ENCODE measurements around the gene HPD. TPM values are rescaled to one million over a fixed set of nuclear protein-coding genes. Genes with fewer than 3 reads are reported as not detected.

Gene HPD
- total RNA-seq, 1 experiment from 2014 or later = 0.51 TPM

GRCh38 chr12:121823727-121824115 is 34.9 kb downstream of the HPD start:
- Histone ChIP-seq H3K4me3 (ENCODE audit: low read depth in 2 of 2, low read length in 2 of 2) (no peak overlapping the region), H3K27me3 (ENCODE audit: control insufficient read depth, insufficient read depth, low read length) (no peaks in the 10 kb centered on the region), H3K36me3 (ENCODE audit: control insufficient read depth, insufficient read depth, low read length) (peaks cover 2% of the 10 kb centered on the region), H3K27ac (ENCODE audit: low read length) (no peak overlapping the region), H3K4me1 (ENCODE audit: control insufficient read depth, insufficient read depth, low read length) (no peaks in the 10 kb centered on the region), H3K9me3 (ENCODE audit: control insufficient read depth, insufficient read depth, low read depth, low read length) (no peaks in the 10 kb centered on the region)
- ATAC-seq (no peak), DNase-seq (ENCODE audit: low read depth, low spot score) (no peak)
- in situ Hi-C loops (cut with HindIII; ENCODE audit: low pct_unique_long_range_greater_than_20kb, low sequenced_read_pairs) = no loop called here
- POLR2A ChIA-PET = interaction anchor here (0.5 kb wide), 1 partner anchor 28 kb away, joined by 4 read pairs; no protein-coding TSS in a partner anchor
- BruUV-seq (replicated peaks) = no TSS peak
- TF ChIP-seq POLR2AphosphoS5 (IDR thresholded peaks at IDR 0.05; ENCODE audit: low read depth, low read length) (no peak), REST (IDR thresholded peaks at IDR 0.05; ENCODE audit: insufficient read depth in 1 of 2, low read depth in 2 of 2, low read length in 1 of 2) (no peak), CTCF (IDR thresholded peaks at IDR 0.05) (no peak), TCF7L2 (IDR thresholded peaks at IDR 0.05; ENCODE audit: low read depth, low read length) (no peak)
- intact Hi-C loops (cut with micrococcal nuclease; ENCODE audit: unreplicated experiment) = no loop called here
- CTCF ChIA-PET = interaction anchor here (0.6 to 0.8 kb wide), 2 partner anchors 17 to 65 kb away, joined by 3 to 4 read pairs; partner anchors contain the start of gene PSMD9

- CTCF ChIA-PET = no interaction called here
- no peak for ATAC-seq
- no peaks in the 10 kb centered on the region for H3K4me1 ChIP-seq (ENCODE audit: control insufficient read depth, insufficient read depth, low read length)
- no peak for TF ChIP-seq POLR2AphosphoS5 (IDR thresholded peaks at IDR 0.05; ENCODE audit: low read depth, low read length)
- POLR2A ChIA-PET = interaction anchor here (0.5 kb wide), 1 partner anchor 28 kb away, joined by 4 read pairs; no protein-coding TSS in a partner anchor
- peaks cover 2% of the 10 kb centered on the region for H3K36me3 ChIP-seq (ENCODE audit: control insufficient read depth, insufficient read depth, low read length)
- in situ Hi-C loops (cut with HindIII; ENCODE audit: low pct_unique_long_range_greater_than_20kb, low sequenced_read_pairs) (no loop called here), intact Hi-C loops (cut with micrococcal nuclease; ENCODE audit: unreplicated experiment) (no loop called here)
- H3K27ac ChIP-seq (ENCODE audit: low read length) = no peak overlapping the region
- no peak for DNase-seq (ENCODE audit: low read depth, low spot score)
- no peaks in the 10 kb centered on the region for H3K9me3 ChIP-seq (ENCODE audit: control insufficient read depth, insufficient read depth, low read depth, low read length)
- no peaks in the 10 kb centered on the region for H3K27me3 ChIP-seq (ENCODE audit: control insufficient read depth, insufficient read depth, low read length)
- H3K4me3 ChIP-seq (ENCODE audit: low read depth in 2 of 2, low read length in 2 of 2) = no peak overlapping the region
- no TSS peak for BruUV-seq (replicated peaks)
Observed at GRCh38 chr12:121823101-121823726, 35.4 kb downstream of the HPD start.

- no TSS peak for BruUV-seq (replicated peaks)
- TF ChIP-seq SIN3A (IDR thresholded peaks at IDR 0.05; ENCODE audit: borderline replicate concordance, insufficient read depth, low read depth, low read length) (no peak), TCF7L2 (IDR thresholded peaks at IDR 0.05; ENCODE audit: low read depth, low read length) (no peak), POLR2AphosphoS5 (IDR thresholded peaks at IDR 0.05; ENCODE audit: low read depth, low read length) (no peak)
- peaks cover 6% of the 10 kb centered on the region for H3K36me3 ChIP-seq (ENCODE audit: control insufficient read depth, insufficient read depth, low read length)
- DNase-seq (ENCODE audit: low read depth, low spot score) = no peak
- ChIA-PET CTCF (no interaction called here), POLR2A (no interaction called here)
- H3K4me3 ChIP-seq (ENCODE audit: low read depth in 2 of 2, low read length in 2 of 2) = no peak overlapping the region
- no peaks in the 10 kb centered on the region for H3K27me3 ChIP-seq (ENCODE audit: control insufficient read depth, insufficient read depth, low read length)
- no peaks in the 10 kb centered on the region for H3K9me3 ChIP-seq (ENCODE audit: control insufficient read depth, insufficient read depth, low read depth, low read length)
- no peak overlapping the region for H3K27ac ChIP-seq (ENCODE audit: low read length)
- in situ Hi-C loops (cut with HindIII; ENCODE audit: low pct_unique_long_range_greater_than_20kb, low sequenced_read_pairs) = no loop called here
- intact Hi-C loops (cut with micrococcal nuclease; ENCODE audit: unreplicated experiment) = no loop called here
- ATAC-seq = no peak
- no peaks in the 10 kb centered on the region for H3K4me1 ChIP-seq (ENCODE audit: control insufficient read depth, insufficient read depth, low read length)
Observed at GRCh38 chr12:121822393-121823100, 36.1 kb downstream of the HPD start.

Measured in Panc1 (cell line).